Hepatocyte (in vitro differentiated cells): ENCODE data around the gene COL8A2. TPM values are rescaled to one million over a fixed set of nuclear protein-coding genes. Genes with fewer than 3 reads are reported as not detected.

Experiments used
- DNase-seq: peaks from one replicate; pipeline ENCODE4 v3.0.0-alpha.2; 2016; ENCODE audit warnings: low spot score
- H2AFZ ChIP-seq: fragments of 200-600 bp; sonication (generic); 2 replicates; pipeline ENCODE4 v1.6.0; 2016; ENCODE audit warnings: antibody characterized with exemption, mild to moderate bottlenecking
- H3K27ac ChIP-seq: fragments of 200-600 bp; sonication (generic); 2 replicates; pipeline ENCODE4 v1.5.1; 2016; ENCODE audit warnings: mild to moderate bottlenecking
- H3K27me3 ChIP-seq: fragments of 200-600 bp; sonication (generic); 2 replicates; pipeline ENCODE4 v1.6.1; 2016
- H3K36me3 ChIP-seq: fragments of 200-600 bp; sonication (generic); replicated peaks from 2 replicates; pipeline ENCODE4 v1.5.1; 2016; ENCODE audit warnings: low read depth; ENCODE audit not compliant: insufficient read depth
- H3K4me1 ChIP-seq: fragments of 200-600 bp; sonication (generic); 2 replicates; pipeline ENCODE4 v1.5.1; 2016; ENCODE audit warnings: mild to moderate bottlenecking, moderate library complexity; ENCODE audit not compliant: insufficient read depth
- H3K4me2 ChIP-seq: fragments of 200-600 bp; sonication (generic); 2 replicates; pipeline ENCODE4 v1.6.0; 2016
- H3K4me3 ChIP-seq: fragments of 200-600 bp; sonication (generic); 2 replicates; pipeline ENCODE4 v1.5.1; 2016; ENCODE audit warnings: mild to moderate bottlenecking
- H3K79me2 ChIP-seq: fragments of 200-600 bp; sonication (generic); 2 replicates; pipeline ENCODE4 v1.6.0; 2017; ENCODE audit warnings: mild to moderate bottlenecking
- H3K9me2 ChIP-seq: fragments of 200-600 bp; sonication (generic); replicated peaks from 2 replicates; pipeline ENCODE4 v1.6.0; 2017; ENCODE audit warnings: mild to moderate bottlenecking; ENCODE audit not compliant: insufficient read depth
- H3K9me3 ChIP-seq: fragments of 200-600 bp; sonication (generic); 2 replicates; pipeline ENCODE4 v1.5.1; 2016; ENCODE audit warnings: low read depth, mild to moderate bottlenecking
- H4K20me1 ChIP-seq: fragments of 200-600 bp; sonication (generic); 2 replicates; pipeline ENCODE4 v1.6.0; 2016; ENCODE audit warnings: mild to moderate bottlenecking; ENCODE audit not compliant: insufficient read depth, poor library complexity, severe bottlenecking
- CTCF ChIP-seq: fragments of 200-600 bp; sonication (generic); IDR thresholded peaks from 2 replicates; pipeline ENCODE4 v1.5.1; 2016; ENCODE audit warnings: antibody characterized with exemption, mild to moderate bottlenecking; ENCODE audit not compliant: poor library complexity
- EZH2 ChIP-seq: fragments of 200-600 bp; sonication (generic); IDR thresholded peaks from 2 replicates; pipeline ENCODE4 v1.6.1; 2016; ENCODE audit warnings: antibody characterized with exemption, mild to moderate bottlenecking, borderline replicate concordance
- EZH2phosphoT487 ChIP-seq: fragments of 200-600 bp; sonication (generic); IDR thresholded peaks from one replicate; pipeline ENCODE4 v1.6.1; 2018; ENCODE audit warnings: antibody characterized with exemption, mild to moderate bottlenecking, low read depth, moderate library complexity; ENCODE audit not compliant: unreplicated experiment, severe bottlenecking
- WGBS: methylation state at CpG from one replicate; pipeline ENCODE4 v1.1.6; 2016; ENCODE audit warnings: low lambda C conversion rate; ENCODE audit errors: missing lambda C conversion rate; 5-methylcytosine and 5-hydroxymethylcytosine counted together
- polyA plus RNA-seq: library from polyadenylated mRNA; unstranded; fragments of >200 nt; fragmentation: Nextera tagmentation; extraction: Ambion mirVana; gene quantifications from 2 replicates; pipeline ENCODE4 v1.2.1, GENCODE V29; 2016
- total RNA-seq: library from RNA; depleted of rRNA; stranded (reverse); fragments of >200 nt; gene quantifications from 2 replicates; pipeline ENCODE4 v1.2.3, GENCODE V29; 2014

The COL8A2 gene
- total and polyA plus RNA-seq, 2 experiments from 2014 or later: 44.8 to 59.4 TPM

GRCh38 chr1:36155408-36156328, 30.6 kb upstream of the COL8A2 start, which contains the start of gene MAP7D1:
Gene MAP7D1 (plus strand): TSS chr1:36156160. CDS start chr1:36156418, 258 bp downstream.
- Histone ChIP-seq H4K20me1 (peaks cover 32% of the 10 kb centered on the region), H3K9me3 (no peaks in the 10 kb centered on the region), H3K27me3 (no peaks in the 10 kb centered on the region), H3K27ac (peak within 1 kb of the TSS; percentile 98), H3K4me3 (peak within 1 kb of the TSS; percentile 100), H3K4me1 (peaks cover 30% of the 10 kb centered on the region), H3K9me2 (no peaks in the 10 kb centered on the region), H3K4me2 (peak within 1 kb of the TSS; percentile 93), H3K36me3 (no peaks in the 10 kb centered on the region), H3K79me2 (peaks cover 49% of the 10 kb centered on the region), H2AFZ (peak within 1 kb of the TSS; percentile 94)
- peak; percentile 95 for DNase-seq
- TF ChIP-seq EZH2phosphoT487: no peak
- no peak for TF ChIP-seq EZH2
- no peak for TF ChIP-seq CTCF
- 0% methylated on average over 16 of the region's 88 CpGs for WGBS

DNA sequence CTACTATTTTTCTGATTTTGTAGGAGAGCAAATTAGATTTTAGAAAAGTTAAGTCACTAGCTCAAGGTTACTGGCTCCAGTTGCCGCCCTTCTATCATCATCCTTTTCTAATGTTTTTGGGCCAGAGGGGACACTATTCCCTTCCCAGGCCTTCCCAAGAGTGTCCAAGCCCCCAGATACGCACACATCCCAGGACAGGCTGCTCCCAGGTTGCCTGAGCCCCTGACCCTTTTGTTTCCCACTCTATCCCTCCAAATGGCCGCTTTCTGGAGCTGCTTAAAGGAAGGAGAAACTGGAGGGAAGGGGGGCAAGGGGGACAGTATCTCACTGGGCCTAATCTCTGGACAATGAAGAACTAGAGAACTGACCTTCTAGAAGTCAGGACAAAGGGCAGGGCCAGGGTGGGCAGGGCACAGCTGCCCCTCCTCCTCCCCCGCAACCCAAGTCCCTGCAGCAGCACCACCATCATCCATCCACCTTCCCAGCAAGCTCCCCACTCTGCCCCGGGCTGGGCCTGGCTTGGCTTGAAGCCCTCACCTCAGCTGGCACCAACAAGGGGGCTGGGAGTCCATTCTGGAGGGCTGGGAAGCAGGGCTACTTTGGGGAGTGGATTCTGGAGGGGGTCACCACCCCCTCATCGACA, 29.9 kb upstream of the COL8A2 start:
- Histone ChIP-seq H3K4me1 (peaks cover 35% of the 10 kb centered on the region), H3K4me3 (peak overlapping the region; percentile 81), H3K9me2 (no peaks in the 10 kb centered on the region), H3K9me3 (no peaks in the 10 kb centered on the region), H3K36me3 (no peaks in the 10 kb centered on the region), H3K27me3 (no peaks in the 10 kb centered on the region), H3K27ac (peak overlapping the region; percentile 98), H3K79me2 (peaks cover 42% of the 10 kb centered on the region), H4K20me1 (peaks cover 26% of the 10 kb centered on the region), H3K4me2 (peak overlapping the region; percentile 93), H2AFZ (peak overlapping the region; percentile 90)
- TF ChIP-seq CTCF (no peak), EZH2phosphoT487 (no peak), EZH2 (no peak)
- whole genome bisulfite sequencing: 57% methylated on average over 5 of the region's 6 CpGs
- DNase-seq: peak; percentile 51

GRCh38 chr1:36154335-36154734, 29.3 kb upstream of the COL8A2 start:
- H3K36me3 ChIP-seq: no peaks in the 10 kb centered on the region
- no peaks in the 10 kb centered on the region for H3K9me3 ChIP-seq
- H2AFZ ChIP-seq: no peak overlapping the region
- H3K4me1 ChIP-seq: peaks cover 37% of the 10 kb centered on the region
- TF ChIP-seq CTCF (no peak), EZH2 (no peak), EZH2phosphoT487 (no peak)
- no peak for DNase-seq
- peak overlapping the region; percentile 93 for H3K4me2 ChIP-seq
- peak overlapping the region; percentile 98 for H3K27ac ChIP-seq
- peaks cover 36% of the 10 kb centered on the region for H3K79me2 ChIP-seq
- no peaks in the 10 kb centered on the region for H3K27me3 ChIP-seq
- 92% methylated on average over 6 of the region's 6 CpGs for WGBS
- no peak overlapping the region for H3K4me3 ChIP-seq
- H3K9me2 ChIP-seq: no peaks in the 10 kb centered on the region
- H4K20me1 ChIP-seq: peaks cover 22% of the 10 kb centered on the region
